IMR-90 (cell line): ENCODE results near the gene INTS15. TPM values are rescaled to one million over a fixed set of nuclear protein-coding genes. Genes with fewer than 3 reads are reported as not detected.

Source experiments
- ATAC-seq: fragments of 200-7000 bp; cut with Tn5 transposase; 2 replicates; pipeline ENCODE4 v1.9.1; 2020; ENCODE audit warnings: low read depth, mild to moderate bottlenecking, moderate library complexity
- BruUV-seq: library from RNA; stranded (reverse); fragments of 400-500 nt; replicated peaks from 2 replicates; lab custom pipeline; 2021; lab: Mats Ljungman, UMichigan
- CTCF ChIA-PET: fragments of 300-600 bp; formaldehyde crosslinking; extraction: SDS; loops from one replicate; lab custom pipeline; 2021; ENCODE audit warnings: antibody characterized with exemption; lab: Yijun Ruan, JAX
- POLR2A ChIA-PET: fragments of 300-600 bp; sonication (Branson Sonifier 250); formaldehyde crosslinking; loops from one replicate; lab custom pipeline; 2022; ENCODE audit warnings: antibody characterized with exemption; ENCODE audit not compliant: unreplicated experiment; lab: Charles Lee
- DNase-seq: peaks from one replicate; pipeline ENCODE4 v3.0.0; 2013
- H2AFZ ChIP-seq: replicated peaks from 2 replicates; pipeline ENCODE3; 2013; ENCODE audit warnings: low read length, mild to moderate bottlenecking; ENCODE audit not compliant: poor library complexity
- H2AK5ac ChIP-seq: 2 replicates; pipeline ENCODE4 v1.6.1; 2013; ENCODE audit warnings: low read depth, low read length, inconsistent platforms
- H2AK9ac ChIP-seq: replicated peaks from 2 replicates; pipeline ENCODE3; 2013; ENCODE audit warnings: mild to moderate bottlenecking, low read depth, low read length, moderate library complexity; ENCODE audit not compliant: poor library complexity
- H2BK120ac ChIP-seq: 2 replicates; pipeline ENCODE4 v1.6.1; 2013; ENCODE audit warnings: low read depth, low read length, inconsistent platforms
- H2BK15ac ChIP-seq: 3 replicates; pipeline ENCODE4 v1.6.1; 2013; ENCODE audit warnings: low read depth, low read length, inconsistent platforms
- H2BK20ac ChIP-seq: 2 replicates; pipeline ENCODE4 v1.6.1; 2013; ENCODE audit warnings: low read depth, mild to moderate bottlenecking, inconsistent platforms, low read length, moderate library complexity
- H2BK5ac ChIP-seq: 2 replicates; pipeline ENCODE4 v1.6.1; 2013; ENCODE audit warnings: mild to moderate bottlenecking, low read depth, low read length, inconsistent platforms; ENCODE audit not compliant: poor library complexity, severe bottlenecking
- H3K14ac ChIP-seq: replicated peaks from 2 replicates; pipeline ENCODE4 v1.6.1; 2013; ENCODE audit warnings: low read depth, low read length, inconsistent platforms
- H3K18ac ChIP-seq: 2 replicates; pipeline ENCODE4 v1.6.1; 2013; ENCODE audit warnings: low read depth, low read length, control low read depth
- H3K23ac ChIP-seq: 2 replicates; pipeline ENCODE4 v1.6.1; 2013; ENCODE audit warnings: low read depth, low read length, inconsistent platforms
- H3K27ac ChIP-seq: 2 replicates; pipeline ENCODE4 v1.5.1; 2013; ENCODE audit warnings: mild to moderate bottlenecking, control low read depth, low read length; ENCODE audit not compliant: insufficient read depth
- H3K27me3 ChIP-seq: 2 replicates; pipeline ENCODE4 v1.6.1; 2013; ENCODE audit warnings: low read length; ENCODE audit not compliant: control insufficient read depth, insufficient read depth
- H3K36me3 ChIP-seq: 2 replicates; pipeline ENCODE4 v1.6.1; 2013; ENCODE audit warnings: low read length, mixed read lengths; ENCODE audit not compliant: control insufficient read depth, insufficient read depth
- H3K4ac ChIP-seq: 2 replicates; pipeline ENCODE4 v1.6.1; 2013; ENCODE audit warnings: low read depth, low read length, inconsistent platforms
- H3K4me1 ChIP-seq: 2 replicates; pipeline ENCODE4 v1.6.1; 2013; ENCODE audit warnings: low read length, mixed read lengths; ENCODE audit not compliant: control insufficient read depth, insufficient read depth
- H3K4me2 ChIP-seq: 2 replicates; pipeline ENCODE4 v1.6.1; 2013; ENCODE audit warnings: low read depth, mild to moderate bottlenecking, control low read depth, low read length, moderate library complexity
- H3K4me3 ChIP-seq: 2 replicates; pipeline ENCODE4 v1.5.1; 2013; ENCODE audit warnings: low read depth, mild to moderate bottlenecking, control low read depth, low read length, moderate library complexity; ENCODE audit not compliant: insufficient read depth
- H3K56ac ChIP-seq: 2 replicates; pipeline ENCODE4 v1.6.1; 2013; ENCODE audit warnings: low read length, inconsistent platforms; ENCODE audit not compliant: insufficient read depth; ENCODE audit errors: extremely low read depth
- H3K79me1 ChIP-seq, 2 experiments: 2 replicates each; pipeline ENCODE4 v1.6.1; 2013; ENCODE audit warnings: low read length in 2 of 2, inconsistent platforms in 1 of 2, low read depth in 1 of 2
- H3K9ac ChIP-seq: 2 replicates; pipeline ENCODE4 v1.6.1; 2013; ENCODE audit warnings: low read depth, low read length, control low read depth
- H3K9me1 ChIP-seq: 2 replicates; pipeline ENCODE4 v1.6.1; 2013; ENCODE audit warnings: low read length, inconsistent platforms; ENCODE audit not compliant: insufficient read depth
- H3K9me3 ChIP-seq: 2 replicates; pipeline ENCODE4 v1.6.1; 2013; ENCODE audit warnings: low read length; ENCODE audit not compliant: control insufficient read depth, insufficient read depth
- H4K20me1 ChIP-seq: 2 replicates; pipeline ENCODE4 v1.6.1; 2013; ENCODE audit warnings: low read length, inconsistent platforms; ENCODE audit not compliant: insufficient read depth
- H4K5ac ChIP-seq: 2 replicates; pipeline ENCODE4 v1.6.1; 2013; ENCODE audit warnings: mild to moderate bottlenecking, low read depth, low read length, control low read depth
- H4K8ac ChIP-seq, 2 experiments: 2 replicates each; pipeline ENCODE4 v1.6.1; 2013; ENCODE audit warnings: low read depth in 2 of 2, low read length in 2 of 2, control low read depth in 1 of 2, inconsistent platforms in 1 of 2
- H4K91ac ChIP-seq: 2 replicates; pipeline ENCODE4 v1.6.1; 2013; ENCODE audit warnings: low read depth, low read length, inconsistent platforms; ENCODE audit not compliant: insufficient read depth
- BHLHE40 ChIP-seq: fragments of 150-350 bp; IDR thresholded peaks from 2 replicates; pipeline ENCODE4 v1.6.1; 2016; ENCODE audit warnings: mild to moderate bottlenecking, low read depth, low read length
- CEBPB ChIP-seq: IDR thresholded peaks from 2 replicates; pipeline ENCODE4 v1.6.1; 2012; ENCODE audit warnings: low read depth, low read length, improper control_type of control experiment
- CHD1 ChIP-seq: IDR thresholded peaks from 2 replicates; pipeline ENCODE4 v1.6.1; 2012; ENCODE audit warnings: low read depth, low read length, improper control_type of control experiment
- ELK1 ChIP-seq: fragments of 150-350 bp; IDR thresholded peaks from 2 replicates; pipeline ENCODE4 v1.6.1; 2016; ENCODE audit warnings: low read depth, mild to moderate bottlenecking, low read length, moderate library complexity, borderline replicate concordance
- FOS ChIP-seq: fragments of 150-350 bp; IDR thresholded peaks from 2 replicates; pipeline ENCODE4 v1.6.1; 2016; ENCODE audit warnings: low read depth, low read length
- MAFK ChIP-seq: IDR thresholded peaks from 2 replicates; pipeline ENCODE4 v1.6.1; 2012; ENCODE audit warnings: low read depth, low read length, improper control_type of control experiment
- MAZ ChIP-seq: IDR thresholded peaks from 2 replicates; pipeline ENCODE4 v1.6.1; 2012; ENCODE audit warnings: low read depth, mild to moderate bottlenecking, low read length, improper control_type of control experiment, moderate library complexity, borderline replicate concordance
- MXI1 ChIP-seq: IDR thresholded peaks from 2 replicates; pipeline ENCODE4 v1.6.1; 2012; ENCODE audit warnings: low read depth, mild to moderate bottlenecking, low read length, moderate library complexity, borderline replicate concordance
- NFE2L2 ChIP-seq: fragments of 150-350 bp; IDR thresholded peaks from 2 replicates; pipeline ENCODE4 v1.6.1; 2016; ENCODE audit warnings: low read depth, mild to moderate bottlenecking, low read length
- POLR2A ChIP-seq: IDR thresholded peaks from 2 replicates; pipeline ENCODE4 v1.6.1; 2012; ENCODE audit warnings: mild to moderate bottlenecking, low read depth, low read length
- RAD21 ChIP-seq: IDR thresholded peaks from 2 replicates; pipeline ENCODE4 v1.6.1; 2012; ENCODE audit warnings: low read length, improper control_type of control experiment
- RCOR1 ChIP-seq: IDR thresholded peaks from 2 replicates; pipeline ENCODE4 v1.6.1; 2012; ENCODE audit warnings: mild to moderate bottlenecking, low read length, improper control_type of control experiment; ENCODE audit not compliant: insufficient replicate concordance
- RFX5 ChIP-seq: IDR thresholded peaks from 2 replicates; pipeline ENCODE4 v1.8.0; 2012; ENCODE audit warnings: low read depth, mild to moderate bottlenecking, low read length, moderate library complexity
- SMC3 ChIP-seq: fragments of 150-350 bp; IDR thresholded peaks from 2 replicates; pipeline ENCODE4 v1.6.1; 2016; ENCODE audit warnings: low read depth, mild to moderate bottlenecking, antibody characterized with exemption, low read length, moderate library complexity
- USF2 ChIP-seq: fragments of 150-350 bp; IDR thresholded peaks from 2 replicates; pipeline ENCODE4 v1.6.1; 2017; ENCODE audit warnings: mild to moderate bottlenecking, antibody characterized with exemption, low read length, low read depth
- WGBS, 2 experiments: methylation state at CpG; one replicate each; pipeline versions ENCODE4 v1.1.5 to v1.1.7; 2013; ENCODE audit warnings: missing lambda C conversion rate in 2 of 2; ENCODE audit not compliant: insufficient read length in 1 of 2; ENCODE audit errors: extremely low coverage in 2 of 2; 5-methylcytosine and 5-hydroxymethylcytosine counted together
- dilution Hi-C: fragments of 300-500 bp; cut with HindIII; formaldehyde crosslinking; loops from one replicate; pipeline ENCODE4 v1.14.3; 2018; ENCODE audit warnings: low sequenced_read_pairs; ENCODE audit not compliant: unreplicated experiment
- in situ Hi-C: fragments of 300-500 bp; cut with MboI; formaldehyde crosslinking; loops from 3 replicates; pipeline ENCODE4 v1.14.3; 2019; ENCODE audit warnings: low sequenced_read_pairs, inconsistent platforms, mixed read lengths
- intact Hi-C: fragments of 100-400 bp; cut with micrococcal nuclease; formaldehyde crosslinking; loops from 2 replicates; pipeline ENCODE4 v1.10.0; 2022
- polyA plus RNA-seq, 3 experiments: library from polyadenylated mRNA; depleted of rRNA; stranded (reverse); fragments of >200 nt; gene quantifications; 2 replicates each; pipeline ENCODE4 v1.2.3, GENCODE V29; 2012; ENCODE audit warnings: low replicate concordance in 1 of 3
- total RNA-seq: library from RNA; depleted of rRNA; stranded (reverse); fragments of >200 nt; gene quantifications from 2 replicates; pipeline ENCODE4 v1.2.3, GENCODE V29; 2012
- TF ChIP-seq, protein P1 (sequence below): conservative IDR thresholded peaks from 2 replicates; pipeline ENCODE4 v1.5.1; 2012; ENCODE audit warnings: mild to moderate bottlenecking, low read depth, low read length, improper control_type of control experiment

The INTS15 gene
- total and polyA plus RNA-seq, 2 of the 4 experiments (the other 2 are of a cell fraction) = 7.0 to 20.8 TPM

- H2AK9ac ChIP-seq = no peak overlapping the region
- no peak overlapping the region for H3K4me3 ChIP-seq
- dilution Hi-C loops = no loop called here
- H3K9me3 ChIP-seq = no peaks in the 10 kb centered on the region; the same call in 1 of the 2 replicates
- H2AFZ ChIP-seq = no peak overlapping the region
- H2BK15ac ChIP-seq = no peak overlapping the region
- no TSS peak for BruUV-seq
- H2BK5ac ChIP-seq = no peak overlapping the region
- no peaks in the 10 kb centered on the region for H3K4me1 ChIP-seq
- in situ Hi-C loops = no loop called here
- H3K23ac ChIP-seq = no peak overlapping the region
- intact Hi-C loops = no loop called here
- ChIA-PET CTCF (interaction anchor here (0.7 kb wide), 1 partner anchor 827 kb away, joined by 3 read pairs; no protein-coding TSS in a partner anchor), POLR2A (no interaction called here)
- no peak for DNase-seq
- H4K5ac ChIP-seq = no peak overlapping the region
- H3K4me2 ChIP-seq = no peak overlapping the region
- no peak for TF ChIP-seq RFX5
- no peak for TF ChIP-seq MAZ
- no peak for TF ChIP-seq FOS
- no peak for TF ChIP-seq RAD21
- no peak for TF ChIP-seq CEBPB
- TF ChIP-seq SMC3 = no peak
- no peak for TF ChIP-seq ELK1
- no peak for TF ChIP-seq RCOR1
- no peak for TF ChIP-seq POLR2A
- TF ChIP-seq BHLHE40 = no peak
- no peak for TF ChIP-seq USF2
- TF ChIP-seq MXI1 = no peak
- no peak for TF ChIP-seq MAFK
- TF ChIP-seq, protein P1, sequence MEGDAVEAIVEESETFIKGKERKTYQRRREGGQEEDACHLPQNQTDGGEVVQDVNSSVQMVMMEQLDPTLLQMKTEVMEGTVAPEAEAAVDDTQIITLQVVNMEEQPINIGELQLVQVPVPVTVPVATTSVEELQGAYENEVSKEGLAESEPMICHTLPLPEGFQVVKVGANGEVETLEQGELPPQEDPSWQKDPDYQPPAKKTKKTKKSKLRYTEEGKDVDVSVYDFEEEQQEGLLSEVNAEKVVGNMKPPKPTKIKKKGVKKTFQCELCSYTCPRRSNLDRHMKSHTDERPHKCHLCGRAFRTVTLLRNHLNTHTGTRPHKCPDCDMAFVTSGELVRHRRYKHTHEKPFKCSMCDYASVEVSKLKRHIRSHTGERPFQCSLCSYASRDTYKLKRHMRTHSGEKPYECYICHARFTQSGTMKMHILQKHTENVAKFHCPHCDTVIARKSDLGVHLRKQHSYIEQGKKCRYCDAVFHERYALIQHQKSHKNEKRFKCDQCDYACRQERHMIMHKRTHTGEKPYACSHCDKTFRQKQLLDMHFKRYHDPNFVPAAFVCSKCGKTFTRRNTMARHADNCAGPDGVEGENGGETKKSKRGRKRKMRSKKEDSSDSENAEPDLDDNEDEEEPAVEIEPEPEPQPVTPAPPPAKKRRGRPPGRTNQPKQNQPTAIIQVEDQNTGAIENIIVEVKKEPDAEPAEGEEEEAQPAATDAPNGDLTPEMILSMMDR = no peak
- no peak for TF ChIP-seq CHD1
- TF ChIP-seq NFE2L2 = no peak
- H4K20me1 ChIP-seq = no peaks in the 10 kb centered on the region
- no peak overlapping the region for H3K4ac ChIP-seq
- no peaks in the 10 kb centered on the region for H3K27me3 ChIP-seq
- H4K91ac ChIP-seq = no peak overlapping the region
- no peak overlapping the region for H3K56ac ChIP-seq
- no peak overlapping the region for H3K14ac ChIP-seq
- H2BK20ac ChIP-seq = no peak overlapping the region
- no peak overlapping the region for H2AK5ac ChIP-seq
- H4K8ac ChIP-seq = no peak overlapping the region
- no peaks in the 10 kb centered on the region for H3K36me3 ChIP-seq
- H2BK120ac ChIP-seq = no peak overlapping the region
- H3K79me1 ChIP-seq = no peaks in the 10 kb centered on the region
- no peaks in the 10 kb centered on the region for H3K9me1 ChIP-seq
- H3K9ac ChIP-seq = no peak overlapping the region
- no peak overlapping the region for H3K18ac ChIP-seq
- ATAC-seq = no peak
- WGBS, 2 experiments = 83% methylated on average over 2 of the region's 3 CpGs; no CpG with 5 or more reads in 1 of the 2 experiments
- H3K27ac ChIP-seq = no peak overlapping the region
These were observed 21.9 kb upstream of the INTS15 start for GRCh38 chr7:6567886-6568285.
